Epithelial cell of esophagus (primary cell): ENCODE results near the gene SHQ1.
A peak's percentile ranks its signal among the peaks of the same experiment; 100 is the strongest.
"Not testable (repeated sequence)": the region's sequence is repeated elsewhere in the genome, so short reads cannot be mapped to it uniquely, and the experiment has no call there.

Source experiments
- DNase-seq: peaks from one replicate; pipeline ENCODE4 v3.0.0; 2010; ENCODE audit warnings: low read depth
- H3K4me3 ChIP-seq: 2 replicates; pipeline ENCODE4 v1.5.1; 2011; ENCODE audit warnings: mild to moderate bottlenecking, low read length, control low read depth
- TF ChIP-seq, protein P1 (sequence below): IDR thresholded peaks from 2 replicates; pipeline ENCODE4 v1.5.1; 2011; ENCODE audit warnings: low read depth, mild to moderate bottlenecking, low read length, control low read depth, inconsistent platforms; ENCODE audit not compliant: insufficient read depth; ENCODE audit errors: missing control alignments

The SHQ1 gene

DNA sequence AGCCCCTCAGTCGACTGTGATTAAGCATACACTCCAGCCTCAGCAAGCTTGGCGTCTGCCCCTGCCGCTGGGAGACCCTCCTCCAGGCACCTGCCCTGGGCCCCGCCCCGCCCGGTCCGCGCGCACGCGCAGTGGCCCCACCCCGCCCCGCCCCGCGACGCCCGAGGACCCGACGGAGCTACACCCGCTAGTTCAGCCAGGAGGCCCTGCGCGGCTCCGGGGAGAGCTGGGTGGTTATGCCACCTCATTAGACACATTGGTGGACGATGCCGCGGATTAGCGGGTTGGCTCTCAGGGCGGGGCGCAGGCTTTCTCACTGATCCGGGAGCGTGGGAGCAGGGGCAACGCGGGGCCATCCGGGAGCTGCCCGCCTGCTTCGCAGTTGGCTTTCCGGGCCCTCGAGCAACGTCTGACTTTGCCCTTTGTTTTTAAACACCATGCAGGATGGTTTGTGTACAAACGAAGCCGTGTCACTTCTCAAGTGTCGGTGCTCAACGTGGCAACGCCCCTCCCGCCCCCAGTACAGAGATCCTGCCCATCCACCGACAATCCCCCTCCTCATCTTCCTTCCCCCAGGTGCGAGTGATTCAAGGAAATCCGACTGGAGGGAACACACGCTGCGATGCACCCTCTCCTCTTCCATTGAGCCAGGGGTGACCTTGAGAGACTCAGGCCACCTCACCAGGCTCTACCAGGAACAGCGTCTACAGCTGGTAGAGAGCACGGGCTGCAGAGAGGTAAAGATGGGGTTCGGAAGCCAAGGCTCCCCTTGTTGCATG lies 109.3 kb downstream of the SHQ1 start:
- TF ChIP-seq, protein P1, sequence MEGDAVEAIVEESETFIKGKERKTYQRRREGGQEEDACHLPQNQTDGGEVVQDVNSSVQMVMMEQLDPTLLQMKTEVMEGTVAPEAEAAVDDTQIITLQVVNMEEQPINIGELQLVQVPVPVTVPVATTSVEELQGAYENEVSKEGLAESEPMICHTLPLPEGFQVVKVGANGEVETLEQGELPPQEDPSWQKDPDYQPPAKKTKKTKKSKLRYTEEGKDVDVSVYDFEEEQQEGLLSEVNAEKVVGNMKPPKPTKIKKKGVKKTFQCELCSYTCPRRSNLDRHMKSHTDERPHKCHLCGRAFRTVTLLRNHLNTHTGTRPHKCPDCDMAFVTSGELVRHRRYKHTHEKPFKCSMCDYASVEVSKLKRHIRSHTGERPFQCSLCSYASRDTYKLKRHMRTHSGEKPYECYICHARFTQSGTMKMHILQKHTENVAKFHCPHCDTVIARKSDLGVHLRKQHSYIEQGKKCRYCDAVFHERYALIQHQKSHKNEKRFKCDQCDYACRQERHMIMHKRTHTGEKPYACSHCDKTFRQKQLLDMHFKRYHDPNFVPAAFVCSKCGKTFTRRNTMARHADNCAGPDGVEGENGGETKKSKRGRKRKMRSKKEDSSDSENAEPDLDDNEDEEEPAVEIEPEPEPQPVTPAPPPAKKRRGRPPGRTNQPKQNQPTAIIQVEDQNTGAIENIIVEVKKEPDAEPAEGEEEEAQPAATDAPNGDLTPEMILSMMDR: no peak
- peak; percentile 33 for DNase-seq
- no peak overlapping the region for H3K4me3 ChIP-seq

DNA sequence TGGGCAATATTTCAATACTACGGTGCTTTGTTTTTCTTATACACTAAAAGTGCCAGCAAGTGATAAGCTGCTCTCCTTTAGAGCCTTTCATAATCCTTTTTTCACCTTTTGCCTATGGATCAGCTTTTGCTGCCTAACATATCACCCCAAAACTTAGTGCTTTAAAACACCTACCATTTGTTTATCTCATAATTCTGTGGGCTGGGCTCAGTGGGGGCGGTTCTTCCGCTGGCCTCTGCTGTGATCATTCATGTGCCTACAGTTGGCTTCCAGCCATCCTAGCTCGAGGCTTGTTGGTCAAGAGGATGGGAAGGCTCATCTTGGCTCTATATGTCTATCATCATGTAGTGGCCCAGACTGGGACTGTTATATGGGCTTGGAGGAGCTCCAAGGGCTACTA lies 113.2 kb downstream of the SHQ1 start:
- DNase-seq, H3K4me3 ChIP-seq: not testable (repeated sequence)

DNA sequence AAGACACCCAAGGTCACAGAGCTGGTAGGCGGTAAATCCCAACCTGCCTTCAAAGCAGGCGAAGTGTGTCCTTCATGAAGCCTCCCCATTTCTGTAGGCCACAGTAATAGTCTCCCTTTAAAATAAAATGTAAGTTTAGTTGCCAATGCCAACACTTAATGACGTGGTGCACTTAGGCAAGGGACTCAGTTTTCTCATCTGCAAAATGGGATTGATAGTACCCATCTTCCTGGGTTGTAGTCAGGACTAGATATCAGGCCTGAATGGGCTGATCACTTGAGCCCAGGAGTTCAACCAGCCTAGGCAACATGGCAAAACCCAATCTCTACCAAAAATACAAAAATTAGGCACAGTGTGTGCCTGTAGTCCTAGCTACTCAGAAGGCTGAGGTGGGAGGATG lies 114.6 kb downstream of the SHQ1 start:
- TF ChIP-seq, protein P1: no peak
- H3K4me3 ChIP-seq: no peak overlapping the region
- DNase-seq: no peak

DNA sequence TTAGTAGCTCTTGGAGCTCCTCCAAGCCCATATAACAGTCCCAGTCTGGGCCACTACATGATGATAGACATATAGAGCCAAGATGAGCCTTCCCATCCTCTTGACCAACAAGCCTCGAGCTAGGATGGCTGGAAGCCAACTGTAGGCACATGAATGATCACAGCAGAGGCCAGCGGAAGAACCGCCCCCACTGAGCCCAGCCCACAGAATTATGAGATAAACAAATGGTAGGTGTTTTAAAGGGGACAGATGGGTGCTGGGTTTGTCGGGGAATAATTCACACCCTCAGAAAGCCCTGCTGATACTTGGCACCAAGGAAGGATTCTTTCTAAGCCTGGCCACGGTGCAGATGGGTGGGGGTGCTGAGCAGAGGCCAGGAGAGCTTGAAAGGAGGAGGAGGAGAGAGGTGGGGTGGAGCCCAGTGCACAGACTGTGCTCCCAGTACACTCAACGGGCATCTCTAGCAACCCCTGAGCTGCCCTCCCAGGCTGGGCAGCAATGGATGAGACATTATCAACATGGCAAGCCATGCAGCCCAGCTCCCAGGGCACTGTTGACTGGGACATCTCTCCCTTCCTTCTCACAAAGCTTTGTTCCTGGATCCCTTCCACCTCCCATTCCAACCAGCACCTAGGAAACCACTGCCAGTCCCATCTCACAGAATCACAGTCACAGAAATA lies 115.4 kb downstream of the SHQ1 start:
- not testable (repeated sequence) for H3K4me3 ChIP-seq, DNase-seq

DNA sequence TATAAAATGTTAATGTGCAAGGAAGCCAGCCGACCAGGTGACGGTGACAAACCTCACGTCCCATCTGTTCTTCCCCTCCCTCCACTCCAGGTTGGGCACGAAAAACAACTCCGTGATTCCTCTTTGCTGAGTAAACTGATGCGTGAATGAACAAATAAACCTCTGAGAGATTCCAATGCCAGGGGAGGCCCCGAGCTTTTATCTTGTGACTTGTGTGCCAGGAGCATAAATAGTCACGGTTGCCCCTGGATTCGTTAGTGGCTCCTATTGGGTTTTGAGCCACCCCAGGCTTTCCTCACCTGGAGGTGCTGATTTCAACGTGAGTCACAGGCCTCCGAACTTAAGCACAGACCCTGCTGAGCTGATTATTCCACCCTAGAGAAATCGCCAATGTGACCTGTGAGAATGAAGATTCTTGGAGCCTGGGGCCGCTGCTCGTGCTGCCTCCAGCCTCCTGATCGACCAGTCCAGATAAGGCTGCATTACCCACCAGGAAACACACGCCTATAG lies 119.2 kb downstream of the SHQ1 start:
- DNase-seq: peak; percentile 62
- TF ChIP-seq, protein P1: no peak

DNA sequence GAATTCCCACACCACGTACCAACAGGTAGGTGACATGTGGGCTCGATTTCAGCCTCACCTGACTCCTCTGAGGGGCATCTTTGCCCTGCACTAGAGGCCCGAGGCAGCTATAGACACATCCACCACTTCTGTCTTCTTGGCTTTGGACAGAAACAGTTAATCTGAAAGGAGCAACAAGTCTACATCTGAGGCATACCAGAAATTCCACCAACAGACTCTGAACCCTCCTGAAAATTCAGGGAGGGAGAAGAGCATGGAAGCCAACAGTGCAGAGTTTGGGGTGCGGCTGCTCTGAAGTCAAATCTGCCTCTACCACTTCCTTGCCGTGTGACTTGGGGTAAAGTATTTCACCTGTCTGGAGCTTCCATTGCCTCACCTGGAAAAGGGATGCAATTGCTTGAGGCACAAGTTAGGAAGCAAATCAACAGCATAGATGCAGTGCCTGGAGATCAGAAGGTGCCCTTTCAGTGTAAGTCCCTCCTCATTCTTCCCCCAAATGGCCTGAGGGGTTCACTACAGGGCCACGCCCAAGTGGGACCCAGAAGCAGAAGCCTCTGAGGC lies 119.8 kb downstream of the SHQ1 start:
- TF ChIP-seq, protein P1: no peak
- no peak overlapping the region for H3K4me3 ChIP-seq
- DNase-seq: no peak

More for the DNA sequence above, 119.2 kb downstream of the SHQ1 start:
- H3K4me3 ChIP-seq: no peak overlapping the region

DNA sequence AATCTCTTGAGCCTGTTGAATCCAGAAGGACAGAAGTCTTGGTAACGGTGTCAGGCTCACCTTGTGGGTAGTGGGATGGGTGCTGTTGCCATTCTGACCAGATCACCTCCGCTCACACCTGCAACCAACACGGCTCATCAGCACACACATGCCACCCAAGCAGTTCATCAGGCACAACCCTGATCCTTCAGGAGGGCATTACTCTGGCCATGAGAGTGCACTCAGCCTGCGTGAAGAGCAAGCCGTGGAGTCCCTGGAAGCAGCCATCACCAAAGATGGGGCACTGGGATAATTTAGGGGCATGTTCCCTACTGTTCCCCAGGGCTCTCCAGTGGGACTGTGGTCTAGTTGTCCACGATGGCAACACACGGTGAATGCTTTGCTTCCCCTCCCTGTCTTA lies 120.5 kb downstream of the SHQ1 start:
- TF ChIP-seq, protein P1: no peak
- no peak for DNase-seq
- no peak overlapping the region for H3K4me3 ChIP-seq
